ENCODE measurements around the gene MCF2L. TPM values are rescaled to one million over a fixed set of nuclear protein-coding genes. Genes with fewer than 3 reads are reported as not detected.
"Not testable (repeated sequence)": the region's sequence is repeated elsewhere in the genome, so short reads cannot be mapped to it uniquely, and the experiment has no call there.

Gene MCF2L
- polyA plus RNA-seq, 2 donors = 10.9 to 19.4 TPM

DNA sequence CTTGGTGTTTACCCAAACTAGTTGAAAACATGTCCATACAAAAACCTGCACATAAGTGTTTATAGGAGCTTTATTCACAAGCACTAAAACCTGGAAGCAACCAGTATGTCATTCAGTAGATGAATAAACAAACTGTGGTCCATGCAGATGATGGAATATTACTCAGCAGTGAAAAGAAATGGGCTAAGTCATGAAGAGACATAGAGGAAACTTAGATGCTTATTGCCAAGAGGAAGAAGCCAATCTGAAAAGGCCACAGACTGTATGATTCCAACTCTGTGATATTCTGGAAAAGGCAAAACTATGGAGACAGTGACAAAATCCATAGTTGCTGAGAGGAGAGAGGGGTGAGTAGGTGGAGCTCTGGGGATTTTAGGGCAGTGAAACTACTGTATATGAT lies 38.8 kb upstream of the MCF2L start:
- peaks cover 0 to 6% of the 10 kb centered on the region in 2 donors for H3K4me1 ChIP-seq (ENCODE audit: control insufficient read depth in 2 of 2, insufficient read depth in 2 of 2, low read length in 1 of 2)
- no peaks in the 10 kb centered on the region for H3K27me3 ChIP-seq (ENCODE audit: control insufficient read depth in 1 of 2, insufficient read depth in 2 of 2, low read length in 2 of 2)

GRCh38 chr13:112931028-112931934 lies 37.7 kb upstream of the MCF2L start:
- no peak overlapping the region for H3K4me3 ChIP-seq (ENCODE audit: low read depth in 1 of 2, low read length in 2 of 2)
- WGBS, 2 donors = 47 to 52% methylated on average over 32 of the region's 32 CpGs

More for the DNA sequence above, 38.8 kb upstream of the MCF2L start:
- Histone ChIP-seq H3K9me3 (ENCODE audit: control insufficient read depth in 2 of 2, insufficient read depth in 1 of 2, low read depth in 1 of 2, low read length in 1 of 2) (no peaks in the 10 kb centered on the region), H3K36me3 (ENCODE audit: control insufficient read depth in 2 of 2, insufficient read depth in 2 of 2, low read length in 1 of 2) (no peaks in the 10 kb centered on the region), H3K27ac (ENCODE audit: low read depth in 2 of 2, low read length in 1 of 2) (no peak overlapping the region), H3K4me3 (ENCODE audit: low read depth in 1 of 2, low read length in 2 of 2) (no peak overlapping the region)

GRCh38 chr13:112932971-112933370 lies 36.0 kb upstream of the MCF2L start:
- Histone ChIP-seq H3K4me1 (ENCODE audit: control insufficient read depth in 2 of 2, insufficient read depth in 2 of 2, low read length in 1 of 2) (peaks cover 0 to 6% of the 10 kb centered on the region in 2 donors), H3K9me3 (ENCODE audit: control insufficient read depth in 2 of 2, insufficient read depth in 1 of 2, low read depth in 1 of 2, low read length in 1 of 2) (peaks cover 0 to 4% of the 10 kb centered on the region in 2 donors), H3K27me3 (ENCODE audit: control insufficient read depth in 1 of 2, insufficient read depth in 2 of 2, low read length in 2 of 2) (no peaks in the 10 kb centered on the region), H3K27ac (ENCODE audit: low read depth in 2 of 2, low read length in 1 of 2) (no peak overlapping the region), H3K36me3 (ENCODE audit: control insufficient read depth in 2 of 2, insufficient read depth in 2 of 2, low read length in 1 of 2) (no peaks in the 10 kb centered on the region), H3K4me3 (ENCODE audit: low read depth in 1 of 2, low read length in 2 of 2) (no peak overlapping the region)
- WGBS, 2 donors = 76 to 78% methylated on average over 9 of the region's 9 CpGs

More at GRCh38 chr13:112931028-112931934, 37.7 kb upstream of the MCF2L start:
- Histone ChIP-seq H3K4me1 (ENCODE audit: control insufficient read depth in 2 of 2, insufficient read depth in 2 of 2, low read length in 1 of 2) (peaks cover 0 to 6% of the 10 kb centered on the region in 2 donors), H3K27ac (ENCODE audit: low read depth in 2 of 2, low read length in 1 of 2) (no peak overlapping the region), H3K27me3 (ENCODE audit: control insufficient read depth in 1 of 2, insufficient read depth in 2 of 2, low read length in 2 of 2) (no peaks in the 10 kb centered on the region), H3K36me3 (ENCODE audit: control insufficient read depth in 2 of 2, insufficient read depth in 2 of 2, low read length in 1 of 2) (no peaks in the 10 kb centered on the region), H3K9me3 (ENCODE audit: control insufficient read depth in 2 of 2, insufficient read depth in 1 of 2, low read depth in 1 of 2, low read length in 1 of 2) (no peaks in the 10 kb centered on the region)

DNA sequence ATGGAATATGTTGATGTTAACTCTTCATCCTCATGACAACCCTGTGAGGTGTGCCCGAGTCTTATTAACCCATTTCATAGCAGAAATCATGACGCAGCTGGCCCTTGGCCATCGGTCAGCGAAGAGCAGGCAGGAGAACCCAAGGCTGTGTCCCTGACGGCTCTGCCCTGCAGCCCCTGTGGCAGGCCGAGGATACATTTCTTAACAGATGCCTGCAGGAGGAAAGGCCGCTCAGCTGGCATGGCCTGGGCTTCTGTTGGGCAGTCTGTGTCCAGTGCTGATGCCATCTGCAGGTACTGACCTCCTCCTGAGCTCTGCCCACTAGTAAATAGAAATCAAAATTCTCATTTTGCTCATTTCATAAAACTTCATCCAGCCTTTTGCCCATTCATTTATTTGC lies 35.4 kb upstream of the MCF2L start:
- Histone ChIP-seq H3K4me3 (ENCODE audit: low read depth in 1 of 2, low read length in 2 of 2) (no peak overlapping the region), H3K4me1 (ENCODE audit: control insufficient read depth in 2 of 2, insufficient read depth in 2 of 2, low read length in 1 of 2) (peaks cover 0 to 4% of the 10 kb centered on the region in 2 donors), H3K9me3 (ENCODE audit: control insufficient read depth in 2 of 2, insufficient read depth in 1 of 2, low read depth in 1 of 2, low read length in 1 of 2) (peaks cover 0 to 4% of the 10 kb centered on the region in 2 donors), H3K27me3 (ENCODE audit: control insufficient read depth in 1 of 2, insufficient read depth in 2 of 2, low read length in 2 of 2) (no peaks in the 10 kb centered on the region), H3K27ac (ENCODE audit: low read depth in 2 of 2, low read length in 1 of 2) (no peak overlapping the region), H3K36me3 (ENCODE audit: control insufficient read depth in 2 of 2, insufficient read depth in 2 of 2, low read length in 1 of 2) (no peaks in the 10 kb centered on the region)
- WGBS, 2 donors = 90 to 94% methylated on average over 7 of the region's 7 CpGs

GRCh38 chr13:112934078-112934477 lies 34.9 kb upstream of the MCF2L start:
- H3K4me3 ChIP-seq (ENCODE audit: low read depth in 1 of 2, low read length in 2 of 2) = no peak overlapping the region
- H3K27me3 ChIP-seq (ENCODE audit: control insufficient read depth in 1 of 2, insufficient read depth in 2 of 2, low read length in 2 of 2) = no peaks in the 10 kb centered on the region
- WGBS, 2 donors = 76 to 77% methylated on average over 6 of the region's 6 CpGs
- no peaks in the 10 kb centered on the region for H3K36me3 ChIP-seq (ENCODE audit: control insufficient read depth in 2 of 2, insufficient read depth in 2 of 2, low read length in 1 of 2)
- no peak overlapping the region for H3K27ac ChIP-seq (ENCODE audit: low read depth in 2 of 2, low read length in 1 of 2)
- peaks cover 0 to 4% of the 10 kb centered on the region in 2 donors for H3K4me1 ChIP-seq (ENCODE audit: control insufficient read depth in 2 of 2, insufficient read depth in 2 of 2, low read length in 1 of 2)
- peaks cover 0 to 4% of the 10 kb centered on the region in 2 donors for H3K9me3 ChIP-seq (ENCODE audit: control insufficient read depth in 2 of 2, insufficient read depth in 1 of 2, low read depth in 1 of 2, low read length in 1 of 2)

GRCh38 chr13:112938680-112939079 lies 30.3 kb upstream of the MCF2L start:
- Histone ChIP-seq H3K27ac (ENCODE audit: low read depth in 2 of 2, low read length in 1 of 2) (no peak overlapping the region), H3K9me3 (ENCODE audit: control insufficient read depth in 2 of 2, insufficient read depth in 1 of 2, low read depth in 1 of 2, low read length in 1 of 2) (peaks cover 0 to 4% of the 10 kb centered on the region in 2 donors), H3K4me1 (ENCODE audit: control insufficient read depth in 2 of 2, insufficient read depth in 2 of 2, low read length in 1 of 2) (peaks cover 3 to 5% of the 10 kb centered on the region in 2 donors), H3K4me3 (ENCODE audit: low read depth in 1 of 2, low read length in 2 of 2) (no peak overlapping the region), H3K36me3 (ENCODE audit: control insufficient read depth in 2 of 2, insufficient read depth in 2 of 2, low read length in 1 of 2) (no peaks in the 10 kb centered on the region), H3K27me3 (ENCODE audit: control insufficient read depth in 1 of 2, insufficient read depth in 2 of 2, low read length in 2 of 2) (no peaks in the 10 kb centered on the region)
- WGBS, 2 donors = 71 to 75% methylated on average over 7 of the region's 7 CpGs

DNA sequence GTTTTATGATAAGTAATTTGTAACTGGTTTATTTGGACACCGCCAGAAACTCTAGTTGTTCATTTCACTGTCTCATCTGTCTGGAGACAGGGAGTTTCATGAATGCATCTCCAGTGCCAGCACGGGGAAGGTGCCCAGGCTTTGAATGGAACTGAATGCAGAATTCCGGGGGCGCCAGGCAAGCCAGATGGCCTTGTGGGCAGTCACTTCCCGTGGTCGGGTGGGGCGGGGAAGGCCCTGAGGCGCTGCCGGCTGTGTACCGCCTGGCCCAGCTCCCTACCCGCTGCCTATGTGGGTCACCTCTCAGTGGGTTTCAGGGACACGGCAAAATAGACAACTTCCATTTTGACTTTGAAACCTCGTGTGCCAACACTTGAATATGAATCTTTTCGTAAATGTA lies 28.8 kb upstream of the MCF2L start:
- Histone ChIP-seq H3K4me3 (ENCODE audit: low read depth in 1 of 2, low read length in 2 of 2) (no peak overlapping the region), H3K36me3 (ENCODE audit: control insufficient read depth in 2 of 2, insufficient read depth in 2 of 2, low read length in 1 of 2) (no peaks in the 10 kb centered on the region)

GRCh38 chr13:112941349-112941748 lies 27.7 kb upstream of the MCF2L start:
- Histone ChIP-seq H3K4me1 (ENCODE audit: control insufficient read depth in 2 of 2, insufficient read depth in 2 of 2, low read length in 1 of 2) (peaks cover 3 to 10% of the 10 kb centered on the region in 2 donors), H3K36me3 (ENCODE audit: control insufficient read depth in 2 of 2, insufficient read depth in 2 of 2, low read length in 1 of 2) (no peaks in the 10 kb centered on the region), H3K27ac (ENCODE audit: low read depth in 2 of 2, low read length in 1 of 2) (no peak overlapping the region), H3K9me3 (ENCODE audit: control insufficient read depth in 2 of 2, insufficient read depth in 1 of 2, low read depth in 1 of 2, low read length in 1 of 2) (peaks cover 0 to 4% of the 10 kb centered on the region in 2 donors), H3K4me3 (ENCODE audit: low read depth in 1 of 2, low read length in 2 of 2) (no peak overlapping the region), H3K27me3 (ENCODE audit: control insufficient read depth in 1 of 2, insufficient read depth in 2 of 2, low read length in 2 of 2) (no peaks in the 10 kb centered on the region)
- 93 to 94% methylated on average over 7 of the region's 7 CpGs for WGBS, 2 donors

More for the DNA sequence above, 28.8 kb upstream of the MCF2L start:
- WGBS, 2 donors = 29 to 35% methylated on average over 14 of the region's 14 CpGs
- no peaks in the 10 kb centered on the region for H3K27me3 ChIP-seq (ENCODE audit: control insufficient read depth in 1 of 2, insufficient read depth in 2 of 2, low read length in 2 of 2)
- peaks cover 3 to 10% of the 10 kb centered on the region in 2 donors for H3K4me1 ChIP-seq (ENCODE audit: control insufficient read depth in 2 of 2, insufficient read depth in 2 of 2, low read length in 1 of 2)
- H3K9me3 ChIP-seq (ENCODE audit: control insufficient read depth in 2 of 2, insufficient read depth in 1 of 2, low read depth in 1 of 2, low read length in 1 of 2) = peaks cover 0 to 4% of the 10 kb centered on the region in 2 donors
- no peak overlapping the region for H3K27ac ChIP-seq (ENCODE audit: low read depth in 2 of 2, low read length in 1 of 2)

- H3K27ac ChIP-seq (ENCODE audit: low read depth in 2 of 2, low read length in 1 of 2); H3K4me3 ChIP-seq (ENCODE audit: low read depth in 1 of 2, low read length in 2 of 2); H3K9me3 ChIP-seq (ENCODE audit: control insufficient read depth in 2 of 2, insufficient read depth in 1 of 2, low read depth in 1 of 2, low read length in 1 of 2); H3K36me3 ChIP-seq (ENCODE audit: control insufficient read depth in 2 of 2, insufficient read depth in 2 of 2, low read length in 1 of 2); H3K27me3 ChIP-seq (ENCODE audit: control insufficient read depth in 1 of 2, insufficient read depth in 2 of 2, low read length in 2 of 2): not testable (repeated sequence)
- peaks cover 3 to 10% of the 10 kb centered on the region in 2 donors for H3K4me1 ChIP-seq (ENCODE audit: control insufficient read depth in 2 of 2, insufficient read depth in 2 of 2, low read length in 1 of 2)
- WGBS, 2 donors = 67 to 74% methylated on average over 11 of the region's 11 CpGs
Observed at GRCh38 chr13:112941765-112942164, 27.2 kb upstream of the MCF2L start.

Measured in esophagus (tissue), 2 donors.